Lower lobe of right lung (tissue), 2 donors: ENCODE data around the gene PAX3. TPM values are rescaled to one million over a fixed set of nuclear protein-coding genes. Genes with fewer than 3 reads are reported as not detected.

ENCODE experiments used
- ATAC-seq, 2 donors: fragments of 200-7000 bp; cut with Tn5 transposase; one replicate each; pipeline ENCODE4 v1.9.1; 2020 to 2022; ENCODE audit warnings: mild to moderate bottlenecking in 2 of 2, moderate library complexity in 2 of 2
- DNase-seq: peaks from one replicate; pipeline ENCODE4 v3.0.0-alpha.2; 2020
- H3K27ac ChIP-seq: fragments of 200-600 bp; one replicate; pipeline ENCODE4 v1.8.0; 2022
- H3K27me3 ChIP-seq: fragments of 200-600 bp; one replicate; pipeline ENCODE4 v1.8.0; 2022; ENCODE audit warnings: low read depth
- H3K36me3 ChIP-seq: fragments of 200-600 bp; one replicate; pipeline ENCODE4 v1.8.0; 2022; ENCODE audit warnings: mild to moderate bottlenecking
- H3K4me1 ChIP-seq: fragments of 200-600 bp; one replicate; pipeline ENCODE4 v1.8.0; 2022
- H3K4me3 ChIP-seq: fragments of 200-600 bp; one replicate; pipeline ENCODE4 v1.8.0; 2022; ENCODE audit warnings: mild to moderate bottlenecking
- H3K9me3 ChIP-seq: fragments of 200-600 bp; one replicate; pipeline ENCODE4 v1.8.0; 2022
- CTCF ChIP-seq: fragments of 200-600 bp; IDR thresholded peaks from one replicate; pipeline ENCODE4 v1.8.0; 2022; ENCODE audit warnings: antibody characterized with exemption, mild to moderate bottlenecking
- intact Hi-C: fragments of 100-400 bp; cut with DNase I; formaldehyde crosslinking; loops from one replicate; pipeline ENCODE4 v1.11.0; 2022
- total RNA-seq: library from RNA; stranded (reverse); fragmentation: NEBNext Ultra II Directional; extraction: Animal tissue kit (Norgen Biotek cat#: 25700); gene quantifications from one replicate; pipeline ENCODE4 v1.2.1, GENCODE V29; 2021
- donor health status: DM: no; HTN: yes; CAD: no; lungs with severe emphysema.

The PAX3 gene
- total RNA-seq, 1 donor from 2014 or later, result not detected

DNA sequence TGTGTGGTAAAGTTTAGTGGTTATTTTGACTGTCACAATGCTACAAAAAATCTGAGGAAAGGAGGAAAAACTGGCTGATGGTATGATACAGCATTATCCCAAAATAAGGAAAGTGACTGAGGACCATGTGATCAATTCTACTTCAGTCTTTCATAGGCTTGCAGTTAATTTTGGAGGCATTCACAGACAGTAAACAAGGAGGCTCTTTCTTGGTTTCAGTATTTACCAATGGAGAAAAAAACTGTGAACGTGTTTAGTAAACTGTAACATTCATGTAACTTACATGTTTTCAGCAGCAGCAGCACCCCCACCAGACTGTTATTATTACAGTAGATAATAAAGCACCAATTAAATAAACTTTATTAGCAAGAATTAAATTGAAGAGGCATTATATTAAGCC is 50.0 kb downstream of the PAX3 start:
- intact Hi-C loops, result no loop called here
- Histone ChIP-seq H3K4me3 (no peak overlapping the region), H3K27ac (no peak overlapping the region), H3K9me3 (no peaks in the 10 kb centered on the region), H3K36me3 (no peaks in the 10 kb centered on the region), H3K4me1 (no peaks in the 10 kb centered on the region), H3K27me3 (no peaks in the 10 kb centered on the region)
- no peak for DNase-seq
- no peak for ATAC-seq
- TF ChIP-seq CTCF, result no peak

- TF ChIP-seq CTCF, result no peak
- DNase-seq (no peak), ATAC-seq (no peak)
- Histone ChIP-seq H3K4me1 (no peaks in the 10 kb centered on the region), H3K4me3 (no peak overlapping the region), H3K36me3 (no peaks in the 10 kb centered on the region), H3K27ac (no peak overlapping the region), H3K9me3 (no peaks in the 10 kb centered on the region), H3K27me3 (no peaks in the 10 kb centered on the region)
- intact Hi-C loops, result no loop called here
Measured at GRCh38 chr2:222248256-222248655, 50.5 kb downstream of the PAX3 start.

DNA sequence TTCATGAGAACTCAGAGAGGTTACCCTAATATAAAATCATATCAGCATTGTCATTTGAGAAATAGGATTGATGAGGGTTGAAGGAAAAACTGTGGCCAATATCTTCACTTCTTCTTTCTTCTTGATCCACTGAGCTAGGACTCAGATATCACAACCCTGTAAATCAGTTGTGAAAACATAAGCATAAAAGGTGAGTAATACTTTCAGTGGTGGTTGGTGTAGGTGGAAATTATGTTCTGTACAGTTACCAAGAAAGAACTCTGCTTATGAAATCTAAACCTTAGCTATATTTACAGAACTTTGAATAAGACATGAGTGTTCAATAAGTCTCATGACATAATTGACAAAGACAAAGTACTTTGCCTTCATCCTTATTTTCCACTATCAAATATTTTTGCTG is 56.3 kb downstream of the PAX3 start:
- H3K9me3 ChIP-seq, result no peaks in the 10 kb centered on the region
- no peaks in the 10 kb centered on the region for H3K36me3 ChIP-seq
- no peak overlapping the region for H3K4me3 ChIP-seq
- intact Hi-C loops, result no loop called here
- DNase-seq (no peak), ATAC-seq (no peak)
- H3K4me1 ChIP-seq, result no peaks in the 10 kb centered on the region
- no peak for TF ChIP-seq CTCF
- peaks cover 26% of the 10 kb centered on the region for H3K27me3 ChIP-seq
- H3K27ac ChIP-seq, result no peak overlapping the region

DNA sequence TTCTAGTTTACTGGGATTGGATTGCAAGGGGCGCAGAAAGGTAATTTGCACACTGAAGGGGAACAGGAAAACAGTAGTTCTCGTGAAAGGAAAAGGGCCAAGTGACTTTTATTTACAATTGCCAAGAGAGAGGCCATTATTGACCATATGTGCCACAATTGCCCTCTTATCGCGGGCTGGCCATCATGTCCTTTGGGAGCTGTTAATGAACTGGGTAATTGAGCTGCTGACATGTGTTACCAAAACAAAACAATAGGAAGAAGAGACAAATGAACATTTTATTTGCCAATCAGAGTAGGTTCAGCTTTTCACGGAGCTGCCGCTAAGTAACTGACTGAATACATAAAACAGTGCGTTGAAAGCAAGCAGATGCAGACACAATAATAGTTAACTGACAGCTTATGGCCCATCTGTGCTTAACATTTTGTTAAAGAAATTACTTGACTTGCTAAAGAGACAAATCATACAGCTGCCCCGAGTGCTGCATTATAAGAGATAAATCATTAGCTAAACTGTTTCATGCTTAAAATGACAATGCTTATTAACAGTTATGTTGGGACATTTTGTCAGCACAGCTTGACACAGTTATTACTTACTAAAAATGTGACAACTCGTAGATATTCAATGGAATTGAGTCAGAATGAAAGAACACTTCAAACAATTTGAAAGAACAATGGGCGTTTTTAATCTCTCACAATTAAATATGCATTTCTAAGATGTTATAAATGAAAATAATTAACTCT is 57.5 kb downstream of the PAX3 start:
- Histone ChIP-seq H3K9me3 (no peaks in the 10 kb centered on the region), H3K27me3 (peaks cover 26% of the 10 kb centered on the region), H3K36me3 (no peaks in the 10 kb centered on the region), H3K27ac (no peak overlapping the region), H3K4me3 (no peak overlapping the region), H3K4me1 (no peaks in the 10 kb centered on the region)
- DNase-seq (no peak), ATAC-seq (no peak)
- TF ChIP-seq CTCF, result no peak
- intact Hi-C loops, result no loop called here

DNA sequence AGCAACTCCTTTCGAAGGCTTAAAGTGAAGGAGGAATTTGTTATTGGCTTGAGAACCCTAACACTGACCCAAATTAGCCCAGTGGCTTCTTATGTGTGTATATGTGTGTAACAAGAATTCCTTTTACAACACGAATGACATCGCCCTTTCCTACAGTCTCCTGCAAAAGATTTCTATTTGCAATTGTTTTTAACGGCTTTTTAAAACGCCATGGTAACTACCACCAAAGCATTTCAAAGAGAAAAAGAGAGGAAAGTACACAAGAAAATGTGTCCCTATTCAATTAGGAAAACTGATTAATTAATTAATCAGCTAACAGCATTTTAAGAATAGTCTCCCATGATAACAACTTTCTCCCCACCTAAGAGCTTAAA is 58.1 kb downstream of the PAX3 start:
- intact Hi-C loops, result no loop called here
- no peak overlapping the region for H3K27ac ChIP-seq
- ATAC-seq, result no peak
- H3K9me3 ChIP-seq, result no peaks in the 10 kb centered on the region
- no peaks in the 10 kb centered on the region for H3K36me3 ChIP-seq
- TF ChIP-seq CTCF, result no peak
- no peaks in the 10 kb centered on the region for H3K4me1 ChIP-seq
- peaks cover 26% of the 10 kb centered on the region for H3K27me3 ChIP-seq
- no peak for DNase-seq
- H3K4me3 ChIP-seq, result no peak overlapping the region
